H1 (cell line): ENCODE measurements around the gene TMEM131L. TPM values are rescaled to one million over a fixed set of nuclear protein-coding genes. Genes with fewer than 3 reads are reported as not detected.

ENCODE experiments used
- BCL11A ChIP-seq, 2 experiments: IDR thresholded peaks; one replicate each; pipeline ENCODE4 v1.6.1; 2011; ENCODE audit warnings: low read depth in 2 of 2, low read length in 2 of 2, mild to moderate bottlenecking in 2 of 2
- CHD7 ChIP-seq: fragments of 300-600 bp; sonication (generic); IDR thresholded peaks from 2 replicates; pipeline ENCODE4 v1.7.1; 2012; ENCODE audit warnings: low read length, moderate library complexity, mild to moderate bottlenecking, inconsistent platforms; ENCODE audit not compliant: insufficient replicate concordance
- CTBP2 ChIP-seq: IDR thresholded peaks from 2 replicates; pipeline ENCODE4 v1.7.0; 2011; ENCODE audit warnings: borderline replicate concordance, mild to moderate bottlenecking, moderate library complexity, mixed read lengths, low read length; ENCODE audit not compliant: insufficient read depth, insufficient read length
- MAFK ChIP-seq: IDR thresholded peaks from 2 replicates; pipeline ENCODE4 v1.6.1; 2012; ENCODE audit warnings: low read depth, mild to moderate bottlenecking, improper control_type of control experiment, low read length
- MAX ChIP-seq: IDR thresholded peaks from 2 replicates; pipeline ENCODE4 v1.6.1; 2012; ENCODE audit warnings: inconsistent platforms
- SAP30 ChIP-seq: fragments of 300-600 bp; sonication (generic); IDR thresholded peaks from 2 replicates; pipeline ENCODE4 v1.7.1; 2012; ENCODE audit warnings: low read length, moderate library complexity, mild to moderate bottlenecking, inconsistent platforms; ENCODE audit not compliant: insufficient read depth, insufficient replicate concordance
- SIX5 ChIP-seq: IDR thresholded peaks from 2 replicates; pipeline ENCODE4 v1.6.1; 2011; ENCODE audit warnings: mild to moderate bottlenecking, low read depth, low read length
- TAF7 ChIP-seq: optimal IDR thresholded peaks from 2 replicates; pipeline ENCODE3; 2011; ENCODE audit warnings: low read depth, mild to moderate bottlenecking, inconsistent platforms, low read length, moderate library complexity, borderline replicate concordance
- polyA plus RNA-seq, 7 experiments: library from polyadenylated mRNA; depleted of rRNA in 3 of 7; stranded (reverse) in 5 of 7; unstranded in 2 of 7; fragments of >200 nt in 5 of 7; fragments of 200-250 nt in 2 of 7; gene quantifications; 1 replicate in 5 of 7; 2 replicates in 1 of 7; 4 replicates in 1 of 7; pipeline versions ENCODE4 v1.2.1 to v1.2.3, GENCODE V29; 2011 to 2013; ENCODE audit warnings: missing spikeins in 2 of 7, mixed read lengths in 2 of 7
- total RNA-seq: library from RNA; stranded (reverse); fragmentation: NEBNext Ultra II Directional; extraction: Animal tissue kit (Norgen Biotek cat#: 25700); gene quantifications from 2 replicates; pipeline ENCODE4 v1.2.1, GENCODE V29; 2021

The TMEM131L gene
- total and polyA plus RNA-seq, 2 of the 8 experiments (the other 6 are each of a cell fraction or from before 2014, with no cell fraction given) = 14.3 to 26.1 TPM

GRCh38 chr4:153585026-153585425 lies 118.9 kb downstream of the TMEM131L start (continued):
- no peak for TF ChIP-seq MAX
- no peak for TF ChIP-seq CTBP2
- TF ChIP-seq CHD7 = no peak
- no peak for TF ChIP-seq SIX5
- no peak for TF ChIP-seq MAFK
- TF ChIP-seq TAF7 = no peak
- no peak for TF ChIP-seq SAP30
- no peak for TF ChIP-seq BCL11A (IDR thresholded peaks at IDR 0.05; ENCODE audit: low read depth in 2 of 2, low read length in 2 of 2)
